Measurements from ENCODE around the gene CCDC110. TPM values are rescaled to one million over a fixed set of nuclear protein-coding genes. Genes with fewer than 3 reads are reported as not detected.

The CCDC110 gene
- total and polyA plus RNA-seq, 4 donors: 0.31 to 1.8 (median 0.92) TPM

DNA sequence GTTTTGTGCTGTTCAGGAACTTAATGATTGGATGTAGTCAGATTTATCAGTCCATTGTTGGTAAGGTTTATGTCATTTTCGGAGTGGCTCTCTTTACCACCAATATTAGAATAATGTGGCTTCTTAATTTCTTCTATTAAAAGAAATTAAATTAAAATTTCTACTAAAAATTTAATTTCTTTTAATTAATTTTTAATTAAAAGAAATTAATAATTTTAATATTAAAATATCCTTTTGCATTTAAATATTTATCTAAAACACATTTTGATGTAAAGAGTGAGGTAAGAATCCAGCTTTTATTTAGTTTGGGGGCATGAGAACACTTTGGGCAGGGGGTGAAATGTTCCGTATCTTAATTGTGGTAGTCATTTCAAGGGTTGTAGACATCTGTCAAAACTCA lies 30.1 kb downstream of the CCDC110 start:
- Histone ChIP-seq H3K4me1 (ENCODE audit: control insufficient read depth in 5 of 5, insufficient read depth in 5 of 5, low read length in 5 of 5) (no peaks in the 10 kb centered on the region), H3K27ac (ENCODE audit: low read depth in 1 of 2, low read length in 1 of 2) (no peak overlapping the region), H3K36me3 (ENCODE audit: control insufficient read depth in 4 of 4, insufficient read depth in 4 of 4, low read length in 4 of 4) (no peaks in the 10 kb centered on the region), H3K27me3 (ENCODE audit: control insufficient read depth in 3 of 3, insufficient read depth in 3 of 3, low read length in 2 of 3) (no peaks in the 10 kb centered on the region), H3K9ac (ENCODE audit: insufficient read depth in 1 of 2, low read length in 2 of 2) (no peak overlapping the region), H3K4me3 (no peak overlapping the region), H3K9me3 (ENCODE audit: control insufficient read depth in 4 of 4, insufficient read depth in 3 of 4, low read length in 3 of 4) (no peaks in the 10 kb centered on the region)
- WGBS, 2 donors: 94 to 100% methylated on average over 2 of the region's 2 CpGs
- TF ChIP-seq, protein P1, sequence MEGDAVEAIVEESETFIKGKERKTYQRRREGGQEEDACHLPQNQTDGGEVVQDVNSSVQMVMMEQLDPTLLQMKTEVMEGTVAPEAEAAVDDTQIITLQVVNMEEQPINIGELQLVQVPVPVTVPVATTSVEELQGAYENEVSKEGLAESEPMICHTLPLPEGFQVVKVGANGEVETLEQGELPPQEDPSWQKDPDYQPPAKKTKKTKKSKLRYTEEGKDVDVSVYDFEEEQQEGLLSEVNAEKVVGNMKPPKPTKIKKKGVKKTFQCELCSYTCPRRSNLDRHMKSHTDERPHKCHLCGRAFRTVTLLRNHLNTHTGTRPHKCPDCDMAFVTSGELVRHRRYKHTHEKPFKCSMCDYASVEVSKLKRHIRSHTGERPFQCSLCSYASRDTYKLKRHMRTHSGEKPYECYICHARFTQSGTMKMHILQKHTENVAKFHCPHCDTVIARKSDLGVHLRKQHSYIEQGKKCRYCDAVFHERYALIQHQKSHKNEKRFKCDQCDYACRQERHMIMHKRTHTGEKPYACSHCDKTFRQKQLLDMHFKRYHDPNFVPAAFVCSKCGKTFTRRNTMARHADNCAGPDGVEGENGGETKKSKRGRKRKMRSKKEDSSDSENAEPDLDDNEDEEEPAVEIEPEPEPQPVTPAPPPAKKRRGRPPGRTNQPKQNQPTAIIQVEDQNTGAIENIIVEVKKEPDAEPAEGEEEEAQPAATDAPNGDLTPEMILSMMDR (IDR thresholded peaks at IDR 0.05; ENCODE audit: control extremely low read depth, extremely low read depth): no peak
- no peak for ATAC-seq (ENCODE audit: insufficient read depth, low FRiP score)
- no peak for DNase-seq

DNA sequence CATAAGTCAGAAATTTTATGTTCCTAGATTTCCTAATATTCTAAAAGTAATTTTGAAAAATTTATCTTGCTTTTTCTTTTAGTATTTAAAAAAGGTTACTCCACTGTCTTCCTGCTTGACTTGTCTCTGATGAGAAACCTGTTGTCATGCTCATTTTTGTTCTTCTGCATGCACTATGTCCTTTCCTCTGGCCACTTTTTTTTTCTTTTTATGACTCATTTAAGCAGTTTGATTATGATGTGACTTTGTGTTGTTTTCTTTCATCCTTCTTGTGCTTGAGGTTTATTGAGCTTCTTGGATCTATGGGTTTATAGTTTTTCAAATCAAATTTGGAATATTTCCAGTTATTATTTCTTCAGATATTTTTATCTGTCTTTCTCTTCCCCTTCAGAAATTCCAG lies 33.7 kb downstream of the CCDC110 start:
- no peaks in the 10 kb centered on the region for H3K4me1 ChIP-seq (ENCODE audit: control insufficient read depth in 5 of 5, insufficient read depth in 5 of 5, low read length in 5 of 5)
- no peaks in the 10 kb centered on the region for H3K27me3 ChIP-seq (ENCODE audit: control insufficient read depth in 3 of 3, insufficient read depth in 3 of 3, low read length in 2 of 3)
- H3K9ac ChIP-seq (ENCODE audit: insufficient read depth in 1 of 2, low read length in 2 of 2): no peak overlapping the region
- no peak overlapping the region for H3K27ac ChIP-seq (ENCODE audit: low read depth in 1 of 2, low read length in 1 of 2)
- TF ChIP-seq, protein P1 (IDR thresholded peaks at IDR 0.05; ENCODE audit: control extremely low read depth, extremely low read depth): no peak
- H3K9me3 ChIP-seq (ENCODE audit: control insufficient read depth in 4 of 4, insufficient read depth in 3 of 4, low read length in 3 of 4): no peaks in the 10 kb centered on the region
- ATAC-seq (ENCODE audit: insufficient read depth, low FRiP score) (no peak), DNase-seq (no peak)
- no peak overlapping the region for H3K4me3 ChIP-seq
- no peaks in the 10 kb centered on the region for H3K36me3 ChIP-seq (ENCODE audit: control insufficient read depth in 4 of 4, insufficient read depth in 4 of 4, low read length in 4 of 4)

DNA sequence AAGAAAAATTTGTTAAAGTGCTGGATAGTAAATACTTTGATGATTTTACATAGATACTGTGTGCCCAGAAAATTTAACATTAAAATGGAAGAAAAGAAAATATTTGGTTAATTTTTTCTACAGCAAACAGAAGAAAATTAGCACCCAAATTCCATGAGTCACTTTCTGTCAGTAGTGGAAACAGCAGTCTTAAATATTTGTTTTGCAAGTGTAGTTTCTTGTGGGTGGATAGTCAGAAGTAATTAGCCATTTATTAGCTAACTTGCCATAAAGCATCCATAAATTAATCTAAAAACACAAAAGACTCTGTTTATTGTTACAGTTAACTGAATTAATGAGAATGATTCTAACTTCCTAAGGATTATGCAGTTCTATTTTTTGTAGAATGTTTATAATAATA lies 36.1 kb downstream of the CCDC110 start:
- no peak overlapping the region for H3K27ac ChIP-seq (ENCODE audit: low read depth in 1 of 2, low read length in 1 of 2)
- H3K9ac ChIP-seq (ENCODE audit: insufficient read depth in 1 of 2, low read length in 2 of 2): no peak overlapping the region
- no peaks in the 10 kb centered on the region for H3K4me1 ChIP-seq (ENCODE audit: control insufficient read depth in 5 of 5, insufficient read depth in 5 of 5, low read length in 5 of 5)
- no peaks in the 10 kb centered on the region for H3K27me3 ChIP-seq (ENCODE audit: control insufficient read depth in 3 of 3, insufficient read depth in 3 of 3, low read length in 2 of 3)
- ATAC-seq (ENCODE audit: insufficient read depth, low FRiP score) (no peak), DNase-seq (no peak)
- H3K4me3 ChIP-seq: no peak overlapping the region
- H3K9me3 ChIP-seq (ENCODE audit: control insufficient read depth in 4 of 4, insufficient read depth in 3 of 4, low read length in 3 of 4): no peaks in the 10 kb centered on the region
- no peaks in the 10 kb centered on the region for H3K36me3 ChIP-seq (ENCODE audit: control insufficient read depth in 4 of 4, insufficient read depth in 4 of 4, low read length in 4 of 4)
- TF ChIP-seq, protein P1 (IDR thresholded peaks at IDR 0.05; ENCODE audit: control extremely low read depth, extremely low read depth): no peak

DNA sequence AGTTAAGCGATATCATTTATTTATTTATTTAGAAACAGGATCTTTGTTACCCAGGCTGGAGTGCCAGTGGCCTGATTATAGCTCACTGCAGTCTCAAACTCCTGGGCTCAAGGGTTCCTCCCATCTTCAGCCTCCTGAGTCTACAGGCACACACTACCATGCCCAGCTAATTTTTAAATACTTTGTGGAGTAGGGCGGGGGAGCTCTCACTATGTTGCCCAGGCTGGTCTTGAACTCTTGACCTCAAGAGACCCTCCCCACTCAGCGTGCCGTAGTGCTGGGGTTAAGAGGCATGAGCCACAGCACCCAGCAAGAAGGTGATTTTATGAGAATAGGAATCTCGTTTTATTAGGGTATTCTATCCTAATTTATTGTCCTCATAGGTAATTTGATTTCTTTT lies 41.9 kb downstream of the CCDC110 start:
- DNase-seq (no peak), ATAC-seq (ENCODE audit: insufficient read depth, low FRiP score) (no peak)
- Histone ChIP-seq H3K4me3 (no peak overlapping the region), H3K4me1 (ENCODE audit: control insufficient read depth in 5 of 5, insufficient read depth in 5 of 5, low read length in 5 of 5) (peaks cover 0 to 8% (median 0%) of the 10 kb centered on the region in 5 donors), H3K9me3 (ENCODE audit: control insufficient read depth in 4 of 4, insufficient read depth in 3 of 4, low read length in 3 of 4) (no peaks in the 10 kb centered on the region), H3K27me3 (ENCODE audit: control insufficient read depth in 3 of 3, insufficient read depth in 3 of 3, low read length in 2 of 3) (no peaks in the 10 kb centered on the region), H3K9ac (ENCODE audit: insufficient read depth in 1 of 2, low read length in 2 of 2) (no peak overlapping the region), H3K27ac (ENCODE audit: low read depth in 1 of 2, low read length in 1 of 2) (no peak overlapping the region), H3K36me3 (ENCODE audit: control insufficient read depth in 4 of 4, insufficient read depth in 4 of 4, low read length in 4 of 4) (peaks cover 0 to 4% (median 1%) of the 10 kb centered on the region in 4 donors)
- 65 to 78% methylated on average over 5 of the region's 5 CpGs for WGBS, 2 donors
- TF ChIP-seq, protein P1 (IDR thresholded peaks at IDR 0.05; ENCODE audit: control extremely low read depth, extremely low read depth): no peak

Measured in lung (tissue), 12 donors.